ENCODE data around the gene SELENOO.

- no peak for TF ChIP-seq POLR2AphosphoS5 (IDR thresholded peaks at IDR 0.05; ENCODE audit: low read depth, low read length)
- no peak for TF ChIP-seq POLR2A (IDR thresholded peaks at IDR 0.05; ENCODE audit: low read depth, low read length)
- TF ChIP-seq TAF1 (IDR thresholded peaks at IDR 0.05; ENCODE audit: low read depth, low read length) = no peak
Measured at GRCh38 chr22:50255607-50256006, 54.8 kb downstream of the SELENOO start.
